Measurements from ENCODE around the gene MAPKBP1.

Gene MAPKBP1

DNA sequence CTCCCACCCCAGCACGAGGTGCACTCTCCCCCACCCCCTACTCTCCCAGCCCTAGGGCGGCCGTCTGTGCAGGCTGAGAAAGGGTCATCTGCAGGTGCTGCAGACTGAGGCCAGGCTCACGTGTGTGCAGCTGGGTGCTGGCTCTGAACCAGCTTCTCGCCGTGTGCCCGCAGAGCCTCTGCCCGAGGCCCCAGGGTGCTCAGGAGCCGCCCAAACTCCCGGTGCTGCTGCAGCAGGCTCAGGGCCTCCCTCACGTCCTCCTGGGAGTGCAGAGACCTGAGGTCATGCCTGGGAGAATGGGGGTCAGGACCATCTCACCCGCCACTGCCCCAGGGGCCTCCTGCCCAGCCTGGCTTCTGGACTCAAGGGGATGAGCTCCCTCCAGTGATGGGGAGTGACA, 102.4 kb downstream of the MAPKBP1 start:
- no peak for ATAC-seq (replicated peaks; ENCODE audit: extremely low read depth, poor library complexity, severe bottlenecking)
- no peak for DNase-seq (ENCODE audit: low spot score in 2 of 2)
- H3K4me3 Mint-ChIP-seq, result no peak overlapping the region
- no peak overlapping the region for H3K27ac Mint-ChIP-seq (ENCODE audit: low read depth)
- H3K36me3 Mint-ChIP-seq (ENCODE audit: insufficient read depth), result no peaks in the 10 kb centered on the region
- peaks cover 18% of the 10 kb centered on the region for H3K4me1 Mint-ChIP-seq
- H3K27me3 Mint-ChIP-seq, result peaks cover 24% of the 10 kb centered on the region
- H3K9me3 Mint-ChIP-seq, result no peaks in the 10 kb centered on the region
